Esophagus muscularis mucosa (tissue), 4 donors: ENCODE results near the gene CCDC88A. TPM values are rescaled to one million over a fixed set of nuclear protein-coding genes. Genes with fewer than 3 reads are reported as not detected.

Source experiments
- DNase-seq: peaks from one replicate; pipeline ENCODE4 v3.0.0-alpha.2; 2017; ENCODE audit errors: extremely low spot score
- H3K27ac ChIP-seq, 4 donors: fragments of 200-600 bp; sonication (generic); replicated peaks in 1 of 4; 1 replicate in 3 of 4; 2 replicates in 1 of 4; pipeline ENCODE4 v1.5.1; 2016 to 2019; ENCODE audit warnings: mild to moderate bottlenecking in 1 of 4
- H3K27me3 ChIP-seq, 4 donors: fragments of 200-600 bp; sonication (generic); one replicate each; pipeline versions ENCODE4 v1.5.1 to v1.6.0; 2016 to 2019
- H3K36me3 ChIP-seq, 4 donors: fragments of 200-600 bp; sonication (generic); one replicate each; pipeline ENCODE4 v1.5.1; 2016 to 2019
- H3K4me1 ChIP-seq, 4 donors: fragments of 200-600 bp; sonication (generic); one replicate each; pipeline ENCODE4 v1.5.1; 2016 to 2019
- H3K4me3 ChIP-seq, 4 donors: fragments of 200-600 bp; sonication (generic); 1 replicate in 2 of 4; 2 replicates in 2 of 4; pipeline ENCODE4 v1.5.1; 2016 to 2019; ENCODE audit warnings: mild to moderate bottlenecking in 4 of 4, moderate library complexity in 1 of 4
- H3K9me3 ChIP-seq, 4 donors: fragments of 200-600 bp; sonication (generic); 1 replicate in 3 of 4; 2 replicates in 1 of 4; pipeline ENCODE4 v1.5.1; 2016 to 2019
- EP300 ChIP-seq: sonication (generic); formaldehyde crosslinking; IDR thresholded peaks from one replicate; pipeline ENCODE4 v1.6.1; 2017; ENCODE audit warnings: antibody characterized with exemption
- POLR2A ChIP-seq: fragments of 450-650 bp; IDR thresholded peaks from one replicate; pipeline ENCODE4 v1.6.1; 2017; ENCODE audit warnings: antibody characterized with exemption, moderate library complexity, mild to moderate bottlenecking, low read depth
- POLR2AphosphoS5 ChIP-seq, 2 donors: sonication (generic); formaldehyde crosslinking; IDR thresholded peaks; one replicate each; pipeline ENCODE4 v1.6.1; 2017; ENCODE audit warnings: antibody characterized with exemption in 2 of 2
- WGBS: methylation state at CpG from one replicate; pipeline ENCODE4 v1.1.5; 2018; 5-methylcytosine and 5-hydroxymethylcytosine counted together
- intact Hi-C: fragments of 100-400 bp; cut with DNase I; formaldehyde crosslinking; loops from one replicate; pipeline ENCODE4 v1.15.1; 2023
- total RNA-seq, 4 donors: library from RNA; depleted of rRNA; stranded (reverse); fragments of >200 nt; gene quantifications; one replicate each; pipeline versions ENCODE4 v1.1.0 to v1.2.1, GENCODE V29; 2016
- TF ChIP-seq, protein P1 (sequence below), 3 experiments: fragments of 200-600 bp in 2 of 3; fragments of 450-650 bp in 1 of 3; sonication (generic) in 2 of 3; IDR thresholded peaks; one replicate each; pipeline ENCODE4 v1.5.1; 2017 to 2019; ENCODE audit warnings: antibody characterized with exemption in 3 of 3, mild to moderate bottlenecking in 2 of 3, moderate library complexity in 1 of 3

Gene CCDC88A
- total RNA-seq, 4 donors from 2014 or later = 29.7 to 58.6 (median 38.5) TPM

DNA sequence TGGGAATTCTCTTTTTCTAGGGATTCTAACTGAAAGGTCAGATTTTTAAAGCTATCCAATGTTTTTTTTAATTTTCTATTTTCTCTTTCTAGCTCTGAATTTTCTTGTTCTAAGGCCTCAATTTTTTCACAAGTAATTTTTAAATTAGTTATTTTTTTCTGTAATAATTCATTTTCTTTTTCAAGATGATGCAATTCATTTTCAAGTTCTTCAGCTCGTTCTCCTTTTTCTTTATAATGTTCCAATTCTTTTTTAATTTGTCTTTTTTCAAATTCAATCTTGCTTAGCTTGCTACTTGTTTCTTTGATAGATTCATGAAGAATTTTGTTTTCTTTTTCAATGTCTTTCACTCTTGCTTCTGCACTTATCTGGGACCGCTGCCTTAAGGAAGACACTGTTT, 84.9 kb downstream of the CCDC88A start:
- WGBS = 90% methylated on average over 2 of the region's 2 CpGs

DNA sequence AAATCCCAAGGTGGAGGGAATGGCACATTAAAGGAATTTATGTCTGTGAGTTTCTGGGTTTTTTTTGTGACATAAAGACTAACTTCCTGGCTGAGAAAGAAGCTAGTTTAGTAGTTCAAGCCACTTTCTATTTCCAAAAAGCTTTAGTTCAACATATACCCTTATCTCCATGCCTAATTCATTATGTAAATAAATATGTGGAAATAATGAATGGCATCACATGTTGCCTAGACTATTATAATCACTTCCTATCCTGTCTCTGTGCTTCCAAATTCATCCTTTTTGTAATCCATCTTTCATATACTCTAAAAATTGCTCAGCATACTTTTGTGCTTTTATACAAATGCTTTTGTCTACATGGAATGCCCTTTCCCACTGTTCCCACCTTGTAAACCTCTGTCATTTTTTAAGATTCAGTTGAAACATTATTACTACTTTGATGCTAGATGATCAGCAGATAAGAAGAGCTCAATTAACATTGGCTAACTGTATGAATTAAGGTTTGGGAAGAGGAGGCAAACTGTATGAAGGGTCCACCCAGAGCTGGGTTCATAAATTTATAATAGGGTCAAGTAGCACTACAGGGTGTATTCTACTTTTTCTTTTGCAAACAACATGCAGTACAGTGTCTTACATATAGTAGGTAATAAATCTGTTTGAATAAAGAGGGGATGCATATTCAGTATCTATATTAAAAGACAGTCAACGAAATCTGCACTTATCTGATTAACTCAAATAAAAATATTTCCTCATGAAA, 88.9 kb downstream of the CCDC88A start:
- Histone ChIP-seq H3K27me3 (no peaks in the 10 kb centered on the region), H3K9me3 (no peaks in the 10 kb centered on the region), H3K4me1 (no peaks in the 10 kb centered on the region), H3K27ac (no peak overlapping the region), H3K4me3 (no peak overlapping the region), H3K36me3 (peaks cover 0 to 54% (median 30%) of the 10 kb centered on the region in 4 donors)
- no peak for DNase-seq
- intact Hi-C loops = no loop called here
- TF ChIP-seq, protein P1, sequence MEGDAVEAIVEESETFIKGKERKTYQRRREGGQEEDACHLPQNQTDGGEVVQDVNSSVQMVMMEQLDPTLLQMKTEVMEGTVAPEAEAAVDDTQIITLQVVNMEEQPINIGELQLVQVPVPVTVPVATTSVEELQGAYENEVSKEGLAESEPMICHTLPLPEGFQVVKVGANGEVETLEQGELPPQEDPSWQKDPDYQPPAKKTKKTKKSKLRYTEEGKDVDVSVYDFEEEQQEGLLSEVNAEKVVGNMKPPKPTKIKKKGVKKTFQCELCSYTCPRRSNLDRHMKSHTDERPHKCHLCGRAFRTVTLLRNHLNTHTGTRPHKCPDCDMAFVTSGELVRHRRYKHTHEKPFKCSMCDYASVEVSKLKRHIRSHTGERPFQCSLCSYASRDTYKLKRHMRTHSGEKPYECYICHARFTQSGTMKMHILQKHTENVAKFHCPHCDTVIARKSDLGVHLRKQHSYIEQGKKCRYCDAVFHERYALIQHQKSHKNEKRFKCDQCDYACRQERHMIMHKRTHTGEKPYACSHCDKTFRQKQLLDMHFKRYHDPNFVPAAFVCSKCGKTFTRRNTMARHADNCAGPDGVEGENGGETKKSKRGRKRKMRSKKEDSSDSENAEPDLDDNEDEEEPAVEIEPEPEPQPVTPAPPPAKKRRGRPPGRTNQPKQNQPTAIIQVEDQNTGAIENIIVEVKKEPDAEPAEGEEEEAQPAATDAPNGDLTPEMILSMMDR (IDR thresholded peaks at IDR 0.05) = no peak
- TF ChIP-seq POLR2A = no peak
- no peak for TF ChIP-seq POLR2AphosphoS5 (IDR thresholded peaks at IDR 0.05)
- TF ChIP-seq EP300 = no peak
- WGBS = 100% methylated on average over 1 of the region's 1 CpG

More for the DNA sequence above, 84.9 kb downstream of the CCDC88A start:
- no peaks in the 10 kb centered on the region for H3K4me1 ChIP-seq
- H3K27me3 ChIP-seq = no peaks in the 10 kb centered on the region
- no peak for DNase-seq
- no peak for TF ChIP-seq EP300
- TF ChIP-seq POLR2AphosphoS5 (IDR thresholded peaks at IDR 0.05) = no peak
- TF ChIP-seq, protein P1 (IDR thresholded peaks at IDR 0.05) = no peak
- TF ChIP-seq POLR2A = no peak
- no peak overlapping the region for H3K27ac ChIP-seq
- no peak overlapping the region for H3K4me3 ChIP-seq
- no peaks in the 10 kb centered on the region for H3K9me3 ChIP-seq
- H3K36me3 ChIP-seq = peaks cover 0 to 41% (median 18%) of the 10 kb centered on the region in 4 donors
- intact Hi-C loops = loop anchor here (2.0 kb wide), 1 partner anchor 66 kb away; the partner anchor contains the start of gene MTIF2

DNA sequence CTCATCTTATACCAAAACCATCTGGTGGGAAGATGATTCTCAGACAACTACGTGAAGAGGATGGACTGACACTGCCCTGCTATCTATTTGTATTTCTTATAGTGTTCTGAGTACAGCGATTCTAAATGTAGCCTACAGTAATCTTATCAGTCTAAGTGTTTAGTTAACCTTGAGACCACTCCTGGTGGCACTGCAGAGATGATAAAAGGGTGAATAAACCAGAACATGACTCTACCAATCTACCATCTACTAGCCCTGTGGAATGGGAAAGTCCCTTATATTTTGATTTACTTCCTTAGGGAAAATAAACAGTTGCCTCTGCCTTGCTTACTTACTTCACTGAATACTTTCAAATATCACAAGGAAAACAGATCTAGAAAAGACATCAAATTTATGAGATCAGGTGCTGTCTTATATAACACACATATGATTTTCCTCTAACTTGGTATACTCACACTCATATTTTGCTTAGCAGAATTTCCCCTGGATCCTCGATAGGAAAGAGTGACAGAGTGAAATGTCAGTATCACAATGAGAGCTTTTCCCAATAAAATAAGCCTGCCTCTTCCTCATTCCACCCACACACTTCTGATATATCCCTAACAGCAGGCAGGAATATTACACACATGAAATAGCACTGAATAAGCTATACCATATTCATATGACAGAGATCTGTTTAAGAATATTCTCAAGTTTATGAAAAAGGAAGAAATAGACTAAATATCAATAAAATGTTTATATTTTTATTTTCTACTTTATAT, 92.0 kb downstream of the CCDC88A start:
- peaks cover 0 to 41% (median 23%) of the 10 kb centered on the region in 4 donors for H3K36me3 ChIP-seq
- WGBS = 93% methylated on average over 3 of the region's 3 CpGs

DNA sequence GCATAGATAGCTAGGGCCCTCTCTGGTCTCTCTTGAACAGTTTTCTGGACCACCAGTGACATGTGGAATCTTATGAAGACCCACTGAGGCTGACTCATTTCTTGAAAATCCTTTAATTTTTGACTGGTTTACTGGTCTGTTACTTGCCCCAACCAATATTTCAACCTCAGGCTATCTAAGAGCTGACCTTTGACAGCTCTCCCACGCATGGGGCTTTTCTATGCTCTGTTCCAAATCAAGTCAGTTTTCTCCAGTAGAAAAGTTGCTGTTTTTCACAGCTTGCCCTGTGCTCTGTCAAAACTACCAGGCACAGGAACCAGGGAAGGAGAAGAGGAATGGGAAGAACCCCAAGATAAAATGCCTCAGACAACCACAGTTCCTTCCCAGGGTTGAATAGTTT, 104.7 kb downstream of the CCDC88A start:
- DNase-seq = no peak
- Histone ChIP-seq H3K9me3 (no peaks in the 10 kb centered on the region), H3K36me3 (peaks cover 17 to 88% (median 42%) of the 10 kb centered on the region in 4 donors), H3K4me1 (no peaks in the 10 kb centered on the region), H3K4me3 (no peak overlapping the region), H3K27ac (no peak overlapping the region), H3K27me3 (no peaks in the 10 kb centered on the region)
- no peak for TF ChIP-seq POLR2A
- WGBS = 92% methylated on average over 1 of the region's 1 CpG
- intact Hi-C loops = no loop called here

More for the DNA sequence above, 92.0 kb downstream of the CCDC88A start:
- H3K9me3 ChIP-seq = no peaks in the 10 kb centered on the region
- no peak for DNase-seq
- H3K27me3 ChIP-seq = no peaks in the 10 kb centered on the region
- H3K27ac ChIP-seq = no peak overlapping the region
- no peak overlapping the region for H3K4me3 ChIP-seq
- intact Hi-C loops = no loop called here
- TF ChIP-seq, protein P1 (IDR thresholded peaks at IDR 0.05) = no peak
- TF ChIP-seq EP300 (no peak), POLR2A (no peak), POLR2AphosphoS5 (IDR thresholded peaks at IDR 0.05) (no peak)
- H3K4me1 ChIP-seq = no peaks in the 10 kb centered on the region

DNA sequence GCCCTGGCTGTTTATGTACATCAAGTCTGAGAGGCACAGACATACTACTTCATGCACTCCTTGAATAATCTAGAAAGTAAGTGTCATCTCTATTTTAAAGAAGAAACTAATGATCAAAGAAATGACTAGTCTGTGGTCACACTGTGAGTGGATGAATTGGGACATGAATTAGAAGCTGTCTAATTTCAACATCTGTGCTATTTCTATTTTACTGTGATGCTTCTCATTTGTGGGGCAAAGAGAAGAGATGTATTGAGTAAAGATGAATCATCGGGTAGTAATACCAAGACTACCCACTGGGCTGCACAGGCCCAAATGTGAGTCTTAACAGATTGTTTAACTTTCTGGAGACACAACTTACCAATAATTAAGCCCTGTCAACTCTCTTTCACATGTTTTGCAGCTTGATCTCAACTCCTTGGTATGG, 108.2 kb downstream of the CCDC88A start:
- peaks cover 5 to 80% (median 38%) of the 10 kb centered on the region in 4 donors for H3K36me3 ChIP-seq
- H3K4me3 ChIP-seq = no peak overlapping the region
- no peak overlapping the region for H3K27ac ChIP-seq
- no peaks in the 10 kb centered on the region for H3K9me3 ChIP-seq
- TF ChIP-seq POLR2AphosphoS5 (IDR thresholded peaks at IDR 0.05) (no peak), POLR2A (no peak), EP300 (no peak)
- TF ChIP-seq, protein P1 (IDR thresholded peaks at IDR 0.05) = no peak
- no peaks in the 10 kb centered on the region for H3K27me3 ChIP-seq
- no peak for DNase-seq
- intact Hi-C loops = no loop called here
- no peaks in the 10 kb centered on the region for H3K4me1 ChIP-seq
- WGBS = 89% methylated on average over 1 of the region's 1 CpG
